Raji (cell line): ENCODE data around the gene GMPR.

Experiments
- POLR2A ChIP-seq: IDR thresholded peaks from 2 replicates; pipeline ENCODE4 v1.6.1; 2011; ENCODE audit warnings: low read depth, low read length, control low read depth; ENCODE audit not compliant: insufficient read depth

Gene GMPR

DNA sequence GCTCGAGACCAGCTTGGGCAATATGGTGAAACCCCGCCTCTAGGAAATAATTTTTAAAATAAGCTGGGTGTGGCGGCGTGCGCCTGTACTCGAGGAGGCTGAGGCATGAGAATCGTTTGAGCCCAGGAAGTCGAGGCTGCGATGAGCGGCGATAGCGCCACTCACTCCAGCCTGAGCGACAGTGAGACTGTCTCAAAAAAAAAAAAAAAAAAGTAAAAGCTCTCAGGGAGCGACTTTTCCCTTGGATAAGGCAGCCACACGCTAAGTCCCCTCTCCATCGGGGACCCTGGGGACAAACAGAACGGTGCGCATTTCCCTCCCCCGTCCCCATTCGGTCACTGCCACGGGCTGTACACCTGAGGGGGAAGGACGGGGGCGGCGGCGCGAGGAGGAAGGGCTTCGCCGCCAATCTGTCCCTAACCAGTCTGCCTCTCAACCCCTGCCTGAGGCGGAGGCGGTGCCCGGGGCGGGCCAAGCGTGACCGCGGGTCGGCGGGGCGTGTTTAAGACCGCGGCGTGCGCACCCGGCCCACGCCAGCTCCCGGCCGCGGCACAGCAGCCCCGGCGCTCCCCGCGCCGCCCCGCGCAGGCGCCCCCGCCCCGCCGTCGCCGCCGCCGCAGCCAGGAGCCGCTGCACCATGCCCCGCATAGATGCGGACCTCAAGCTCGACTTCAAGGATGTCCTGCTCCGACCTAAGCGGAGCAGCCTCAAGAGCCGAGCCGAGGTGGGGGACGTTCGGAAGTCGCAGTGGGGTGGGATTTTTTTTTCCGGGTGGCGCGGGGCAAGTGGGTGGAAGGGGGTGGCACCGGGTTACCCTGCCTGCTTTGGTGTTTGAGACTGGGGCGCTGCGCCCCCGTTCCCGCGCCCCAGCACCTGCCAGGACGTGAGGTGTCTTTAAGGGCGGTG lies at the start of gene GMPR:
Gene GMPR (plus strand): TSS at position 531 of the 906 bp plus-strand sequence. CDS start 107 bp downstream, at position 638.
- no peak for TF ChIP-seq POLR2A

DNA sequence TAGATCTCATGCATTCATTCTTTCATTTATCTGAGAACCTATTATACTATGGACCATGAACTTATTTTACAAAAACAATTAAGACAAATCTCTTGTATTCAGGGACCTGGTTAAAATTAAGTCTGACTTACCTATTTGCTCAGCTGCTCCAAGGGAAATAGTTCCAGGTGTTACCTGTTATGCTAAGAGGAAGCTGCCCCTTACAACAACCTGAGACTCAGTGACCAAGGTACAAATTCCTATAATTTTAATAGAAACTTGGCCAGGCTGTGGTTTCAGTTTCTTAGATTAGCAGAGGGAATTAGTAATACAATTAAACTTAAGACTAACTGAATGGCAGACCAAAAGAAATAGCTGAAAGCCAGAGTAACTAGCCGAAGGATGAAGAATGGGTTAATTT lies 48.2 kb upstream of the GMPR start:
- TF ChIP-seq POLR2A, result no peak

DNA sequence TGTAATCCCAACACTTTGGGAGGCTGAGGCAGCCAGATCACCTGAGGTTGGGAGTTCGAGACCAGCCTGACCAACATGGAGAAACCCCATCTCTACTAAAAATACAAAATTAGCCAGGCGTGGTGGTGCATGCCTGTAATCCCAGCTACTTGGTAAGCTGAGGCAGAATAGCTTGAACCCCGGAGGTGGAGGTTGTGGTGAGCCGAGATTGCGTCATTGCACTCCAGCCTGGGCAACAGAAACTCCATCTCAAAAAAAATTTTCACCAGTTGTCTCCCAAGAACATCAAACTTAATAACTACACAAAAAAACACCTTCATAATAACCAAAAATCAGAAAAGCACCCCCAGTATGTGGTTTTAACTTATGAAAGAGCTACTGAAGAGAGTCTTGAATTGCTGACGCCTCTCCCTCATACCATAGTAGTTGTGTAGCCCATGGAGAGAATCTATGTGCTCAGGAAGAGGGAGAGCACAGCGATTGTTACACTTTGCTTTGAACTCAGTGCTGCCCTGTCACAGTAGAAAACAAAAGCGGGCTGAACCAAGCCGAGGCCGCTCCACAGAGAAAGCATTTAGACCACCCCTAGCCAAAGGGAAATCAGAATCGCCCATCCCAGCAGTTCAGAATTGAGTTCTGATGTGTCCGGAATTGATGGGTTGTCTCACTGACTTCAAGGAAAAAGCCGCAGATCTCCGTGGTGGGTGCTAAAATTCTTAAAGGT lies 42.0 kb upstream of the GMPR start:
- no peak for TF ChIP-seq POLR2A

DNA sequence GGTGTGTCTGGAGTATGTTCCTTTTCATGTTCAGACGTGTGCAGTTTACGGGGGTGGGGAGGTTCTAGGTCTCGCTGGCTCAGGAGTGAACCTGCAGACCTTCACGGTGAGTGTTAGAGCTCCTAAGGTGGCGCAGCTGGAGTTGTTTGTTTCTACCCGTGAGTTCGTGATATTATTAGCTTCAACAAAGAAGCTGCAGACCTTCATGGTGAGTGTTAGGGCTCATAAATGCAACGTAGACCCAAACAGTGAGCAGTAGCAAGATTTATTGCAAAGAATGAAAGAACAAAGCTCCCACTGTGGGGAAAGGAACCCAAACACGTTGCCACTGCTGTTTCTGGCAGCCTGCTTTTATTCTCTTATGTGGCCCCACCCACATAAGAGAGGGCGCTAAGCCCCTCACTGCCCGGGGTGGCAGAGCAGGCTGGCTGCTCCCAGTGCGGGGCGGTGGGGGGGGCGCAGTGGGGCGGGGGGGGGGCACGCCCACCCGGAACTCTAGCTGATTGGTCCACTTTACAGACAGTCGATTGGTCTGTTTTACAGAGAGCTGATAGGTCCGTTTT lies 41.3 kb upstream of the GMPR start:
- no peak for TF ChIP-seq POLR2A

DNA sequence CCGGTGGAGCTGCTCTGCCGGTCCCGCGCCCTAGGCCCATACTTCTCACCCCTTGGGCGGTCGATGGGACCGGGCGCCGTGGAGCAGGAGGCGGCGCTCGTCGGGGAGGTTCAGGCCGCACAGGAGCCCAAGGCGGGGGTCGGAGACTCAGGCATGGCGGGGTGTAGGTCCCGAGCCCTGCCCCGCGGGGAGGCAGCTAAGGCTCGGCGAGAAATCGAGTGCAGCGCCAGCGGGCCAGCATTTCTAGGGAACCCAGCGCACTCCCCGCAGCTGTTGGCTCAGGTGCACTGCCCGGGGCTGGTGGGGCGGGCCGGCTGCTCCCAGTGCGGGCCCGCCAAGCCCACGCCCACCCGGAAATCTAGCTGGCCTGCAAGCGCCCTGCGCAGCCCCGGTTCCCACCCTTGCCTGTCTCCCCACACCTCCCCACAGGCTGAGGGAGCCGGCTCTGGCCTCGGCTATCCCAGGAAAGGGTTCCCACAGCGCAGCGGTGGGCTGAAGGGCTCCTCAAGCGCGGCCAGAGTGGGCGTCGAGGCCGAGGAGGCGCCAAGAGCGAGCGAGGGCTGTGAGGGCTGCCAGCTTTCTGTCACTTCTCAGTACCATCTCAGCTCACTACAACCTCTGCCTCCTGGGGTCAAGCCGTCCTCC lies 40.2 kb upstream of the GMPR start:
- no peak for TF ChIP-seq POLR2A

DNA sequence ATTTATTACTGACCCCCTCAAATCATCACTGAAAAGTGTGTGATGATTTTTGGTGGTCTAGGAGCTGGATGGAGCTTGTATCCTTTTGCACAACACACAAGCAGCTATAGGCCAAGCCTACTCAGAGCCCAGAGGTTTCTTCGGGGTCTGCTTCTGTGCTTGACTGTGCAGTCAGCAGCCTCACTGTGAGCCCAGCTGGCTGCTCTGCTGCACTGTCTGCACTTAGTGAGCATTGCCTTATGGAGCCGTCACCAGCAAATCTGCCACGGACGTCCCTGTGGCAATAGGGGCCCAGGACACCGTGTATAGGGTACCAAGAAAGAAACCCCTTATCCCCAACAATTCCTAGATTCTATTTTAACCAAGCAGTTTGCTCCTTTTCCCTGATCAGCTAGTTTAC lies 38.6 kb upstream of the GMPR start:
- no peak for TF ChIP-seq POLR2A

DNA sequence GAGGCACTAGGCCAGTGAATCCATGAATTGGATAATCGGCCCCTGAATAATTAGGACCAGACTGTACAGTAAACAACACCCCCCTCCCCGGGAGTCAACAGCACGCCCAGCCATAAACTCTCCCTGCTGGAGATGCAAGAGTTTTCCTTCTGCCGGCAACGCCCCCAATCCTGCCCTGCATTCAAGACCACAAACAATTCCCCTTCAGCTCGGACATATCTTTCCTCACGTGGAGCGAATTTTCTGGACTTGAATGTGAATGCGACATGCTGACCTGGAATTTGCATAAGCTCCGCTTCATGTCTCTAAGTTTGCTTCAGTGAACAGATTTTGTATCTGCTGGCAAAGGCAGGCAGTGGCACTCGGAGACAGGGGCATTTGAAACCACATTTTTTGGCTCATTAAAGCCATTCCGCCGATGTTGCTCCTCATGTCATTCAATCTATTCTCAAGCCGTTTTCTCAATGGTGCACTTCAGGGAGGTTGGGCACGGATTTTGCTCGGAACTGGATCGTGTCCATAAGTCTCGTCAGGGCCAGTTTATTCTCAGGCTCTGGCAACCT lies 38.0 kb upstream of the GMPR start:
- TF ChIP-seq POLR2A, result no peak

DNA sequence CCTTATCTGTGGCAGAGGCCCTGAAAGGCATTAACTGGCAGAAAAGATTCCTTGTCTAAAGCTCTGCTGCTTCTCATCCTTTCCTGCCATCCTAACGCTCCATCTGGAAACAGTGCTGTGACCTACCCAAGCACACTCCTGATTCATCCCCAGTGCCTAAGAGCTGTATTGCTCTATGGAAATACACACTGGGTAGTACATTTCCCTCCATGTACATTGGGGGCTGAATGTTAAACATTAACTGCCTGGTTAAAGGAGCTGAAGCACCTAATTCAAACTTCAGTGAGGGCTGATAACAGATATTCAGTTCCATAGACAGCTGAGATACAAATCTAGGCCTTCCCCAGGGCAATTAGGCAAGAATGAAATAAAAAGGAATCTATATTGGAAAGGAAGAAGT lies 36.7 kb upstream of the GMPR start:
- no peak for TF ChIP-seq POLR2A

DNA sequence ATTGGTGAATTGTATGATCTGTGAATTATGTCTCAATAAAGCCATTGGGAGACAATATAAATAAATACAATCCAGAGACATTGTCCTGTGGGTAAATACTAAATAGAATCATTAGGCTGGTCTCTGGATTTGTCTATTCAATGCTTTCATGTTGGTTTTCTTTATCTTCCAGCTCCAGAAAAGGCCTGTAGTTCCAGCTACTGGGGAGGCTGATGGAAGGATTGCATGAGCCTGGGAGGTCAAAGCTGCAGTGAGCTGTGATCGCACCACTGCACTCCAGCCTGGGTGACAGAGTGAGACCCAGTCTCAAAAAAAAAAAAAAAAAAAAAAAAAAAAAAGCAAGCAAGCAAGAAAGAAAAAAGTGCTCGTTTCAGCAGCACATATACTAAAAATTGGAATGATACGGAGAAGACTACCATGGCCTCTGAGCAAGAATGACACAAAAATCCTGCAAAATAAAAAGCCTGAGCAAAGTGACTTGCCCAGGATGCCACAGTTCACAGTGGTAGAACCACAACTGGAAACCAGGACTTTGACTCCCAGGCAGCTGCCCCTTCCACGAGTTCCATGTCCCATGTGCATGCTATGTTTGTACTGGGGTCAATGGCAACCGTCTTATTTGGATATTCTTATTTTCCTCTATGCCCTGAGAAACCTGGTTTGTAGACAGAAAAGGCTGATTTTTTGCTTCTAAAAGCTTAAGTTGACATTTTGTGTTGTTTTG lies 33.6 kb upstream of the GMPR start:
- no peak for TF ChIP-seq POLR2A

DNA sequence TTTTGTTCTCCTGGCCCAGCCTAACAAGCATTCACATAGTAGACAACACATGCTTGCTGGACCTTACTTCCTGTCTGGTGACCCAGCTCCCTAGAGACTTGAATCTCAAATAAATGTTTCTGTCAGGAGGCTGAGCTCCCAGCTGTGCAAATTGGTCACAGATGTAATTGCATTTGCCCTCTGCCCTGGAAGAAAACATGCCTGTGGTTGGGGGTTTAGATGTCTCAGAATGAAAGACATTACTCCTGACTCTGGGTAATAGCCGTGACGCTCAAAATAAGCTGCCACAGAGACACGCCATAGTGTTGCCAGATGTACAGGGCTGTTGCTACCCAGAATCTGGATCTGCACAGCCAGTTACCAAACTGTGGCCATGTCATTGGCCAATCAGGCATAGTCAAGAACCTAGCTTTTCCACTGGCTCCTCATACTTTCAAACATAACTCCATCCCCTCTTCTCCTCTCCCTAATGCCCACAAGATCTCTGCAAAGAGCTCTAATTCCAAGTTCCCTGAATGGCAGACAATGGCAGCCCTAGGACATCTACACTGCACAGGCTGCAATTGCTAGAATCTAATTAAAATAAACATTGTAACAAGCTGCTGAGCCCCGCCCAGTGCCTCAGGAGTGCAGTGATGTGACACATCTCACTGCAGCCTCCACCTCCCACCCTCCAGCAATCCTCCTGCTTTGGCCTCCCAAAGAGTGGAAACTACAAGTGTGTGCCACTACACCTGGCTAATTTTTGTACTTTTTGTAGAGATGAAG lies 32.8 kb upstream of the GMPR start:
- 0 out of 2 replicates have a peak, but pooled peaks have one; percentile 40 for TF ChIP-seq POLR2A

DNA sequence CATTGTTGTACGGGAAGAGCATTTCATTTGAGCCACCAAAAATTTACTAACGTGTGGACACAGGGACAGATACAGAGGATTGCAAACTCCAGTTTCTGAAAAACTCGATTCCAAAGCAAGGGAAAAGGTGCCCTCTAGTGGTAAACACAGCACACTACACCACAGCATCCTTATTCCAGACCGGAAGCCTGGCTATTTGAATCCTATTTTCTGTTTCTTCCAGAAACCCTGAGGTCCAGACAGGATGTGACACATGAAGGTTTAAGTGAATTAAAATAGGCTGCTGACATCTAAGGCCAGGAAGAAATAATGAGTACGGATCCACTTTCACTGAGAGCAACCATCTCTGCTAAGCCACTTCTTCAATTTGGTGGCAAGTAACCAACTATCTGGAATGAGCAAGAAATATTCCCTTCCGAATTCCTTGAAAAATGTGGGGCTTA lies 31.8 kb upstream of the GMPR start:
- no peak for TF ChIP-seq POLR2A

DNA sequence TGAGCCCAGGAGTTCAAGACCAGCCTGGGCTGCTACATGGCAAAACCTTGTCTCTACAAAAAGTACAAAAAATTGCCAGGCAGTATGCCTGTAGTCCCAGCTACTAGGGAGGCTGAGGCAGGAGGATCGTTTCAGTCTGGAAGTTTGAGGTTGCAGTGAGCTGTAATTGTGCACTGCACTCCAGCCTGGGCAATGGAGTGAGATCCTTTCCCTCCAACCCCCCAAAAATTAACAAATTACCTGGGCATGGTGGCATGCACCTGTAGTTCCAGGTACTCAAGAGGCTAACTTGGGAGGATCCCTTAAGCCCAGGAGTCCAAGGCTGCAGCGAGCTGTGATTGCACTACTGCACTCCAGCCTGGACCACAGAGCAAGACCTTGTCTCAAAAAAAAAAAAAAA lies 29.4 kb upstream of the GMPR start:
- TF ChIP-seq POLR2A, result no peak

DNA sequence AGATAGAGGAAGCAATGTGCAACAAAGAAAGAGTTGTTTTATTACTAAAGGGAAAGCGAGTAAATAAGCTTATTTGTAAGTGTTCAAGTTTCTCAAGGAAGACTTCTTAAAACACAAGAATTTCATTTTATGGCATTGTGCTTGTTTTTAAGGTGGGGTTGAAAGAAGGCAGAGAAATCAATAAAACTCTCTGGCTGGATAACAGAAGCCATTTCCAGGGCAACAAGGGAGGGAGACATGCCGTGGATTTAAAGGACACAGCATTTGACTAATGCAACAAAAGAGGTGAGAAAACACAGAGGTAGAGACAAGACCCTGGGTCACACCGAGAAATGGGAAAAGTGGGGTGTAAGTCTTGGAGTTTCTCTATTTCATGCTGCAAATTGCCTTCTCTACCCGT lies 28.8 kb upstream of the GMPR start:
- TF ChIP-seq POLR2A, result no peak

DNA sequence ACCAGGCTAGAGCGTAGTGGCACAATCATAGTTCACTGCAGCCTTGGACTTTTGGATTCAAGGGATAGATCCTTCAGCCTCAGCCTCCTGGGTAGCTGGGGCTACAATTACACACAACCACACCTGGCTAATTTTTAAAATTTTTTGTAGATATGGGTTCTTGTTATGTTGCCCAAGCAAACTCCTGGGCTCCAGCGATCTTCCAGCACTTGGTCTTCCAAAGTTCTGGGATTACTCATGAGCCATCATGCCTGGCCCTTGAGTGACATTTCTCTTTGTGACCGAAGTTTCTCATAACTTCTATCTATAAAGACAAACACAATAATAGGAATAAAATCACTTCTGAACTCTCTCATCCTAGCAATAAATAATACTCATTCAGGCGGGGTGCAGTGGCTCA lies 26.1 kb upstream of the GMPR start:
- TF ChIP-seq POLR2A, result no peak

DNA sequence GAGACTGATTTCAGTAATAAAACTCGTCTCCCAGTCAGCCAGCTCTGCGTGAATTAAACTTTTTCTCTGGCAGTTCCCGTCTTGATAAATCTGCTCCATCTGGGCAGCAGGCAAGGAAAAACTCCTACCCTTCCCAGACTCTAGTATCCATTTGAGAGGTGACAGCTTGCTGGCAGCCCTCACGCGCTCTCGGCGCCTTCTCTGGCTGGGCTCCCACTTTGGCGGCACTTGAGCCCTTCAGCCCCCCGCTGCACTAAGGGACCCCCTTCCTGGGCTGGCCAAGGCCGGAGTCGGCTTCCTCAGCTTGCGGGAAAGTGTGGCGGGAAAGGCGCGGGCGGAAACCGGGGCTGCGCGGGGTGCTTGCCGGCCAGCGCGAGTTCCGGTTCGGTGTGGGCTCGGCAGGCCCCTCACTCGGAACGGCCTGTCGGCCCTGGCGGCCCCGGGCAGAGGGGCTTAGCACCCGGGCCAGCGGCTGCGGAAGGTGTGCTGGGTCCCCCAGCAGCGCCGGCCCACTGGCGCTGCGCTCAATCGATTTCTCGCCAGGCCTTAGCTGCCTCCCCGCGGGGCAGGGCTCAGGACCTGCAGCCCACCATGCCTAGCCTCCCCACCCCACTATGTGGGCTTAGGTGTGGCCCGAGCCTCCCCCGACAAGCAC lies 21.8 kb upstream of the GMPR start:
- no peak for TF ChIP-seq POLR2A
